Stimulated activated CD8-positive, alpha-beta memory T cell treated with anti-CD3 and anti-CD28 coated beads, Interleukin-15, amount 100 ng/mL, for 1 hour (primary cell): ENCODE measurements around the gene ADAMTS9.

Experiments used
- DNase-seq: peaks from one replicate; pipeline ENCODE4 v3.0.0-alpha.2; 2020; ENCODE audit warnings: low read depth

The ADAMTS9 gene

DNA sequence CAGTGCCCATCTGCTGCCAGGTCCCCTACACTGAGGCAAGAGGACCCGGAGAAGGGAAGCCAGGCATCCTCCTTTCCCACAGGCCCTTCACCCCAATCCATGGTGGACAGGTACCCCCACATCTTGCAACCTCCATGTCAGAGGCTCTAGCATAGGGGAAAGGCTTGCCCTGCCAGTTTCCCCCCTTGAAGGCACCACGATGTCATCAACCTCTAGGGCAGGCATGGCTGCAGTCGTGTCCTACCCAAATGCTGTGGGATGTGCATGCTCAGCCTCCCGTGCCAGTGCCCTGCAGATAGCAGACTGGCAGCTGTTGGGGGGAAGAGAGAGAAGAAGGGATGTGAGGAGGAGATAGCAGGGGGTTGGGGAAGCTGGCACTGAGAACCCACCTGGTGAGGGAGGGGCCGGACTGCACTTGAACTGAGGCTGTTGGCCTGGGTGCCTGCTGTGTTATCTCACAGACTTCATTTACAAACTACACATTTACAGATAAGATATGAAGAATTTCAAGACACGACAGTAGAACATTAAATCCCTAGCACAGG lies 197.5 kb downstream of the ADAMTS9 start:
- no peak for DNase-seq

DNA sequence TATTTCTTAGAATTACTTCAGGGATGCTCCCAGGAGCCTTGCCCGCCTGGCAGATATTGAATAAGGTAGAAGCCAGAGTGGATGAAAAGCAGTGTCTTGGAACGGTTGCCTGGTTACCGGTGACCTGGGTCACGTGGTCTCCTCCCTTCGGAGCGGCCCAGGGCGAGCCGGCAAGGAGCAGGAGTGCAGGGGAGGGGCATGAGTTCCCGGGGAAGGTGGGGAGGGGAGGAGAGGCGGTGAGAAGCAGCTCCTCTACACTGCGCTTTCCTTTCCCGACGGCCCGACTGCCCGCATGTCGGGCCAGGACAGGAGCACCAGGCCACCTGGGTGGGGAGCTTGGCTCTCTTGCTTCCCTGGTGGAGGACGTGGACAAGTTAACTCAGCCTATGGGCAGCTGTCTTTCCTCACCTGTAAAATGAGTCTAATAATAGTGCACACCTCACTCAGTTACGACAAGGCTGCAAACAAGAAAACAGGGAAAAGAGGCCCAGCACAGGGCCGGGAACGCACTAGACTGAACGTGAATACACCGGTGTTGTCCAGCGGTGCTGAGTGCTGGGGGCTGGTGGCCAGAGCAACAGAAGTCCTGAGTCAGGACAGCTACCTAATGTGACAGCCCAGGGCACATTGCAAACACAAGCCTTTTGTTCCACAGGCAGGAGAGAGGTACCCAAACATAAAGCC lies 198.3 kb downstream of the ADAMTS9 start:
- DNase-seq: no peak

DNA sequence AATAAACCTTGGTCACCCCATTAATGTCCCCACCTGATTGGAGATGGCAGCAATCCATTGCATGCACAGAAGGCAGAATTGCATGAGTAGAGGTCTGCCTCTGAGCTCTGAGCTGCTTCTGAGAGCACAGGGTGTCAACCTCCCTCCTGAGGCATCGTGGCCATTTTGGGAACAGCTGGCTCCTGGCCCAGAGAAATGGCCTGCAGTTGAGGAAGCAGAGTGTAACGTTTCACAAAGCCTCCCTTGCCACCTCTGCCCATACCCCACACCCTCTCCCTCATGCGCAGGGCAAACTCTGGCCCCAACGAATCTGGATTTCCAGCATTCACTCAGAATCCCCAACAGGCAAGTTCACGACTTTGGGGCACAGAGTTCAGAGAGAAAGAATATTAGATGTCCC lies 198.9 kb downstream of the ADAMTS9 start:
- DNase-seq: no peak

DNA sequence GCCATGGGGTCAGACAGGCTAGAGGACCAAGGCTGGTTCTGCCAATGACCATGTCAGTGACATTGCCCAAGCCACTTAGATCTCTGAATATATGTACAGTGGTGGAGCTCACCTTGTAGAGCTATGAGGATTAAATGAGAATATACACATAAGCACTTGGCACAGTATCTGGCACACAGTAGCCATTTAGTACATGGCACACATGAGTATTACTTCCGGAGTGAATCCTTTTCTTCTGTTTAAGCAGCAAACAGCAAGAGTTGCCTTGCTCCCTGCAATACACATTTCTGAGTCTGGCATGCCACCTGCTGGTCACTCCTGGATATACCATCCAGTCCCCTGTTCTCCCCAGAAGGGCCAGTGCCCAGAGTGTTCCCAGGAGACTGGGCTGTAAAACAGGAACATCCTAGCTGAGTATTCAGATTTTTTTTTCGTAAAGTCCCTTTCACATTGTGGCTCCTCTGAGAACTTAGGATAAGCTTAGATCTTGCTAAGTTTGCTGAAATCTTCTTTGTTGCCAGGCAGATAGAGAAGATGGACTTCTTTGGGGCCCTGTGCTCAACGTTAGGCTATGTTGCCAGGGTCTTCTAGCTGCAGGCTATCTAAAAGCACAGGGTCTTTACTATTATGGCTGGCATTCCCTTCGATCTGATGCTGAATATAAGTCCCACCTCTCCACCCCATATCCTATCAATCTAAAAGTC lies 203.4 kb downstream of the ADAMTS9 start:
- DNase-seq: peak; percentile 39

DNA sequence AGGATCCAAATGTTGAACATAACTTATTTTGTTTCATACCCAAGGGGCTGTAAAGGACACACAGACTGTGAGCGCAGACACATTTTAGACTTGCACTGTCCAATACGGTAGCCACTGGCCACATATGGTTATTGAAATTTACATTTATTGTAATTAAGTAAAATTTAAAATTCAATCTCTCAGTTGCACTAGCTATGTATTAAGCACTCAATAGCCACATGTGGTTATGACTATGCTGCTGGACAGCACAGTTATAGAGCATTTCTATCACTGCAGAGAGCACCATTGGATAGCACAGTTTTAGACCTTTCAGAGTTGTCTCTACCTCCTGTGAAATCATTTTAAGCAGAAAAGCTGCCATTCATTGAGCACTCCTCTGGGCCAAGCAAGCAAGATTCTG lies 204.3 kb downstream of the ADAMTS9 start:
- no peak for DNase-seq

DNA sequence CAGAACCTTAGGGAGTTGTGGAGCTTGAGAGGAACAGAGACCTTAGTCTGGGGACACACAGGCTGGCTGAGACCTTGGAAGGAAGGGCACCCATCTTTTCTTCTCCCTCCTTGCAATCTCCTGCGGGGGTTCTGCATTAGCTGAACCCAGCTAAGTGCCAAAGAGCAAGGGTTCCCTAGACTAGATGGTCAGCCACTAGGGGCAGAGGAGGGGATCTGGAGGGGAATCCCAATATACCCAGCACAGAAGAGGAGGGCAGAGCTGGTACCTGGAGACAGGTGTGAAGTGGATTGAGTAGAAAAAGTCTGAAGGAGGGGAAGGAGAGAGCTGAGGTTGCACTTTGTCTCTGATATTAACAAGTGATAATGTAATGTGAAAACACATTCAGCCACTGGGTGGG lies 212.8 kb downstream of the ADAMTS9 start:
- no peak for DNase-seq

DNA sequence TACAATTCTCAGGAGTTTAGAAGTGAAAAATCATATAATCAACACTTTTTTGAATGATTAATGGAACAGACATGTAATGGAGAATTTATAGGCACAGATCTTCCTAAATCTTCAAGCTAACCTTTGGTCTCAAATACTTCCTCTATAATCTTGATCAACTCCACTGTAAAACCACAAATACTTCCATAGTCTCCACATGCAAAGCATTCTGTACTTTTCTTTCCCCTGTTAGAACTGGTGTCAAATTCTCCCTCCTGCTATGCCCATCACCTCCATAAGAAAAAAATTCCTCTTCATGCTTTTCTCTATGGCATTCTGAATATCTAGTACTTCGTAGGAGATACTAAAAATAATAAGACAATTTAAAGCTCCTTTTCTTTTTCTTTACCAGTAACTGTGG lies 214.3 kb downstream of the ADAMTS9 start:
- DNase-seq: no peak

DNA sequence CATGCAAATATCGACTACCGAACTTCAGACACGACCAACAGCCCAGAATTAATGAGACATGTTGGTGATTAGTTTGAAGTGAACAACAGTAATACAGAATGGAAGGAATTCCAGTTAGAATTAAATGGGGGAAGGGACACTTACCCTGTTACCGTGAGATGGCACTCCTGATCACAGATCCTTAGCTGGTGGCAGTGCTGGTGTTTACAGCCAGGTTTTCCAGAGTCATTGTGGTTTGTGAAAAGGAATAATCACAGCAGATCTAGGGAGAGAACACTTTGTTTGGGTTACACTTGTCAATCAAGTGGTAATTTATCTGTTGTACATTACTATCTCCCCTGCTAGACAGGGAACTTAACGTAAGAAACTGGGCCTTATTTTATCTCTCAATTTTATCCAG lies 217.4 kb downstream of the ADAMTS9 start:
- DNase-seq: no peak

DNA sequence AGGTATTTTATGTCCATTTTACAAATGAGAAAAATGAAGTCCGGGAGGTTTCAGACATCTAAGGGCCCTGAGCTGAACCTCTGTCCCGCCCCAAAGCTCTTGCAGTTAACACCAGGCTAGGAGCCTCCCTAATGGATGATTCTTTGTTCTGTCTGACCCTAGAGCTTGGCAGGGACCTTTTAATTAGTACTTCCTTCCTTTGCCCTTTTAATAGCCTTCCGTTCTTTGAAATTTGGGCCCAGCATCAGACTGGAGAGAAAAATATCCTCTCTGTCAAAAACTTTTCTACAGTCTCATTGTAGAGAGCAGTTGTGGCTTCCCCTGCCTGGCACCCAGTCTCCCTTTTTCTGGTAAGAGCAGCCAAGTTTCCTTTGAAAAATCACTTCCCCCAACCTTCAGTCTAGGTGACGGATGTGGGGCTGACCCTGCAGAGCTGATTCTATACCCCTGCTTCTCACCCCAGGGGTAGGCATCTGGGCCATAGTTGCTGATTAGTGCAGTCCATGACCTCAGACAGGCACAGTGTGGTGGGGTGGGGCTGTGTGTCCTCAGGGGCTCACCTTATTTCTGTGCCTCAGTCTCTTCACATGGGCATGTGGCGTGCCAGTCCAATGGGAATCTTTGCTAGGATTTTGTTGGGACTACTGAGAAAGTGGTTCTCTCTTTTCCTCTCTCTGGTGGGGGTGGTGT lies 220.4 kb downstream of the ADAMTS9 start:
- no peak for DNase-seq
